Endothelial cell of umbilical vein (primary cell): ENCODE measurements around the gene MACROD2. TPM values are rescaled to one million over a fixed set of nuclear protein-coding genes. Genes with fewer than 3 reads are reported as not detected.

Experiments
- BruUV-seq: library from RNA; stranded (reverse); fragments of 400-500 nt; replicated peaks from 2 replicates; lab custom pipeline; 2021; lab: Mats Ljungman, UMichigan
- CTCF ChIA-PET: fragments of 300-600, 350-600 bp; sonication (Branson Sonifier 250); formaldehyde crosslinking; loops from one replicate; lab custom pipeline; 2021; ENCODE audit warnings: antibody characterized with exemption, inconsistent platforms; lab: Charles Lee
- POLR2A ChIA-PET: fragments of 300-600, 350-600 bp; sonication (Branson Sonifier 250); formaldehyde crosslinking; loops from one replicate; lab custom pipeline; 2021; ENCODE audit warnings: antibody characterized with exemption, inconsistent platforms; lab: Charles Lee
- DNase-seq: peaks from one replicate; pipeline ENCODE4 v3.0.0-alpha.2; 2011; ENCODE audit warnings: low read depth, low spot score
- FAIRE-seq: peaks from 2 replicates; lab custom pipeline; 2011; peaks lifted over from hg19 to GRCh38; lab: Jason Lieb, UNC
- H2AFZ ChIP-seq: 2 replicates; pipeline ENCODE4 v1.6.0; 2012; ENCODE audit warnings: low read depth, low read length, control low read depth, inconsistent platforms
- H3K27ac ChIP-seq: 2 replicates; pipeline ENCODE4 v1.5.1; 2011; ENCODE audit warnings: low read depth, mild to moderate bottlenecking, control low read depth, low read length, moderate library complexity; ENCODE audit not compliant: insufficient read depth
- H3K27me3 ChIP-seq, 2 experiments: 2 replicates each; pipeline versions ENCODE4 v1.6.0 to v1.6.1; 2011; ENCODE audit warnings: low read length in 2 of 2, mixed read lengths in 1 of 2; ENCODE audit not compliant: control insufficient read depth in 2 of 2, insufficient read depth in 2 of 2
- H3K36me3 ChIP-seq, 2 experiments: 2 replicates in 1 of 2; 3 replicates in 1 of 2; pipeline ENCODE4 v1.5.1; 2011; ENCODE audit warnings: low read length in 2 of 2, mild to moderate bottlenecking in 1 of 2, moderate library complexity in 1 of 2; ENCODE audit not compliant: control insufficient read depth in 2 of 2, insufficient read depth in 2 of 2; ENCODE audit errors: extremely low read depth in 1 of 2
- H3K4me1 ChIP-seq: 3 replicates; pipeline ENCODE4 v1.5.1; 2011; ENCODE audit warnings: mild to moderate bottlenecking, low read length; ENCODE audit not compliant: control insufficient read depth, insufficient read depth; ENCODE audit errors: extremely low read depth
- H3K4me2 ChIP-seq: 2 replicates; pipeline ENCODE4 v1.6.1; 2011; ENCODE audit warnings: low read length, control low read depth, mixed read lengths; ENCODE audit not compliant: insufficient read depth
- H3K4me3 ChIP-seq, 3 experiments: fragments of 200-600 bp in 1 of 3; sonication (generic), shearing (Covaris generic) in 1 of 3; replicated peaks in 1 of 3; 2 replicates each; pipeline ENCODE4 v1.5.1; 2011 to 2016; ENCODE audit warnings: control low read depth in 3 of 3, low read length in 3 of 3, mild to moderate bottlenecking in 2 of 3, inconsistent platforms in 1 of 3, low read depth in 1 of 3, moderate library complexity in 1 of 3; ENCODE audit not compliant: insufficient read depth in 1 of 3
- H3K79me2 ChIP-seq: 2 replicates; pipeline ENCODE4 v1.6.0; 2012; ENCODE audit warnings: low read length, inconsistent platforms; ENCODE audit not compliant: control insufficient read depth, insufficient read depth
- H3K9ac ChIP-seq: replicated peaks from 2 replicates; pipeline ENCODE3; 2011; ENCODE audit warnings: low read length, control low read depth; ENCODE audit not compliant: insufficient read depth; ENCODE audit errors: extremely low read depth
- H3K9me1 ChIP-seq: replicated peaks from 3 replicates; pipeline ENCODE4 v1.6.0; 2011; ENCODE audit warnings: mild to moderate bottlenecking, low read length; ENCODE audit not compliant: control insufficient read depth, insufficient read depth; ENCODE audit errors: extremely low read depth
- H3K9me3 ChIP-seq: replicated peaks from 2 replicates; pipeline ENCODE4 v1.5.1; 2012; ENCODE audit warnings: low read length, inconsistent platforms; ENCODE audit not compliant: control insufficient read depth, insufficient read depth
- H4K20me1 ChIP-seq: replicated peaks from 2 replicates; pipeline ENCODE3; 2011; ENCODE audit warnings: mild to moderate bottlenecking, low read length; ENCODE audit not compliant: control insufficient read depth, insufficient read depth; ENCODE audit errors: extremely low read depth
- CTCF ChIP-seq, 2 donors: IDR thresholded peaks; 1 replicate in 1 of 2; 2 replicates in 1 of 2; pipeline ENCODE4 v1.5.1; 2011; ENCODE audit warnings: low read length in 2 of 2, mild to moderate bottlenecking in 2 of 2, moderate library complexity in 2 of 2, control low read depth in 1 of 2, inconsistent platforms in 1 of 2, low read depth in 1 of 2; ENCODE audit not compliant: insufficient read depth in 1 of 2; ENCODE audit errors: extremely low read depth in 1 of 2
- EZH2 ChIP-seq: IDR thresholded peaks from 2 replicates; pipeline ENCODE4 v1.6.1; 2012; ENCODE audit warnings: borderline replicate concordance, low read depth, mild to moderate bottlenecking, moderate library complexity, low read length, inconsistent platforms; ENCODE audit not compliant: severe bottlenecking
- FOS ChIP-seq: IDR thresholded peaks from 2 replicates; pipeline ENCODE4 v1.6.1; 2011; ENCODE audit warnings: mild to moderate bottlenecking, low read length, moderate library complexity, borderline replicate concordance; ENCODE audit not compliant: insufficient read depth
- GATA2 ChIP-seq: IDR thresholded peaks from 2 replicates; pipeline ENCODE4 v1.7.0; 2011; ENCODE audit warnings: low read depth, mild to moderate bottlenecking, moderate library complexity, mixed read lengths, low read length; ENCODE audit not compliant: insufficient read length, insufficient read depth
- JUN ChIP-seq: IDR thresholded peaks from 2 replicates; pipeline ENCODE4 v1.6.1; 2011; ENCODE audit warnings: borderline replicate concordance, low read depth; ENCODE audit not compliant: insufficient read length, insufficient read depth
- MAX ChIP-seq: IDR thresholded peaks from 2 replicates; pipeline ENCODE4 v1.6.1; 2011; ENCODE audit not compliant: insufficient read depth, insufficient read length
- MYC ChIP-seq: IDR thresholded peaks from one replicate; pipeline ENCODE4 v1.6.1; 2011; ENCODE audit warnings: mild to moderate bottlenecking, low read depth, low read length
- POLR2A ChIP-seq: IDR thresholded peaks from 2 replicates; pipeline ENCODE4 v1.6.1; 2012; ENCODE audit warnings: low read depth, mild to moderate bottlenecking, control low read depth, low read length
- POLR2AphosphoS5 ChIP-seq: IDR thresholded peaks from 2 replicates; pipeline ENCODE4 v1.6.1; 2012; ENCODE audit warnings: low read depth, mild to moderate bottlenecking, control low read depth, low read length, moderate library complexity; ENCODE audit not compliant: insufficient read depth
- dilution Hi-C: fragments of 300-500 bp; cut with MboI; formaldehyde crosslinking; loops from one replicate; pipeline ENCODE4 v1.15.0; 2019; ENCODE audit warnings: low sequenced_read_pairs; ENCODE audit not compliant: extremely low pct_ligation_motif_present
- intact Hi-C: fragments of 100-400 bp; cut with micrococcal nuclease; formaldehyde crosslinking; loops from one replicate; pipeline ENCODE4 v1.10.0; 2022
- polyA plus RNA-seq, 4 experiments: library from polyadenylated mRNA; depleted of rRNA in 3 of 4; stranded (reverse) in 3 of 4; unstranded in 1 of 4; fragments of >200 nt; gene quantifications; 2 replicates each; pipeline versions ENCODE4 v1.2.1 to v1.2.3, GENCODE V29; 2011 to 2012; ENCODE audit warnings: missing spikeins in 1 of 4
- total RNA-seq: library from RNA; stranded (reverse); gene quantifications from 2 replicates; pipeline ENCODE4 v1.2.3, GENCODE V29; 2021

The MACROD2 gene
- total and polyA plus RNA-seq, 2 donors (not counting 3 experiments of a cell fraction or from before 2014, with no cell fraction given) = 0.11 to 0.73 TPM

- no peak overlapping the region for H2AFZ ChIP-seq
- H3K4me1 ChIP-seq = no peaks in the 10 kb centered on the region
- no peaks in the 10 kb centered on the region for H3K27me3 ChIP-seq
- no peak overlapping the region for H3K4me2 ChIP-seq
- H3K27ac ChIP-seq = no peak overlapping the region
- dilution Hi-C loops = no loop called here
- no peak overlapping the region for H3K4me3 ChIP-seq
- no TSS peak for BruUV-seq
- H3K36me3 ChIP-seq = no peaks in the 10 kb centered on the region
- ChIA-PET POLR2A (no interaction called here), CTCF (no interaction called here)
- no peaks in the 10 kb centered on the region for H4K20me1 ChIP-seq
- no peak for FAIRE-seq
- no peak for DNase-seq
- H3K9ac ChIP-seq = no peak overlapping the region
- H3K9me1 ChIP-seq = no peaks in the 10 kb centered on the region
- no peaks in the 10 kb centered on the region for H3K79me2 ChIP-seq
- intact Hi-C loops = loop anchor here (10.0 kb wide), 1 partner anchor 55 kb away; no protein-coding TSS in a partner anchor
- no peaks in the 10 kb centered on the region for H3K9me3 ChIP-seq
- TF ChIP-seq JUN (no peak), EZH2 (no peak)
These were observed 1574.8 kb downstream of the MACROD2 start for GRCh38 chr20:15570156-15570555.

DNA sequence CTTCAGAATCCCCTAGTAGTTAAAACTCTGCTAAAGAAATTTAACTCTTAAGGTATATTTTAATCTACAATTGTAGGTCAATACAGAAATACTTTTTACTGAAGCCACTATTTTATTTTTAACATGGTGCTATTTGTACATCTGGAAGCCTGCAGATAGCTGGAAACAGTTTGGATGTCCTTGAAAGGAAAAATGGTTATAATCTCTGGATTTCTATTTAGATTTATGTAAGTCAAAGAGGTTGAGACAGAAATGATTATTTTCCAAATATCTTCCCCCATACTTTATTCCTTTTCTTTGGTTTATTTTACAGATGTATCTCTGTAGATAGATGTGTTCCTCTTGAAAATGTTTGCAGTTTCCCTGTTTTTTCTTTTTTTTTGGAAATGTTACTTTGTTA is 1575.7 kb downstream of the MACROD2 start:
- Histone ChIP-seq H3K79me2 (no peaks in the 10 kb centered on the region), H3K4me1 (no peaks in the 10 kb centered on the region), H4K20me1 (no peaks in the 10 kb centered on the region), H3K27me3 (no peaks in the 10 kb centered on the region), H3K9me3 (no peaks in the 10 kb centered on the region), H3K4me2 (no peak overlapping the region), H2AFZ (no peak overlapping the region), H3K27ac (no peak overlapping the region), H3K9me1 (no peaks in the 10 kb centered on the region), H3K36me3 (no peaks in the 10 kb centered on the region), H3K4me3 (no peak overlapping the region), H3K9ac (no peak overlapping the region)
- intact Hi-C loops (loop anchor here (10.0 kb wide), 1 partner anchor 56 kb away; no protein-coding TSS in a partner anchor), dilution Hi-C loops (no loop called here)
- BruUV-seq = no TSS peak
- DNase-seq (no peak), FAIRE-seq (no peak)
- TF ChIP-seq GATA2 = no peak
- TF ChIP-seq MAX = no peak
- TF ChIP-seq FOS = no peak
- no peak for TF ChIP-seq POLR2AphosphoS5
- no peak for TF ChIP-seq MYC
- TF ChIP-seq JUN = no peak
- TF ChIP-seq EZH2 = no peak
- TF ChIP-seq CTCF (IDR thresholded peaks at IDR 0.05; ENCODE audit: extremely low read depth in 1 of 2, insufficient read depth in 1 of 2, low read depth in 1 of 2, low read length in 2 of 2) = no peak
- no peak for TF ChIP-seq POLR2A
- POLR2A ChIA-PET = no interaction called here
- CTCF ChIA-PET = no interaction called here
